ENCODE measurements around the gene SNORC.
"Not testable (repeated sequence)": the region's sequence is repeated elsewhere in the genome, so short reads cannot be mapped to it uniquely, and the experiment has no call there.

The SNORC gene

DNA sequence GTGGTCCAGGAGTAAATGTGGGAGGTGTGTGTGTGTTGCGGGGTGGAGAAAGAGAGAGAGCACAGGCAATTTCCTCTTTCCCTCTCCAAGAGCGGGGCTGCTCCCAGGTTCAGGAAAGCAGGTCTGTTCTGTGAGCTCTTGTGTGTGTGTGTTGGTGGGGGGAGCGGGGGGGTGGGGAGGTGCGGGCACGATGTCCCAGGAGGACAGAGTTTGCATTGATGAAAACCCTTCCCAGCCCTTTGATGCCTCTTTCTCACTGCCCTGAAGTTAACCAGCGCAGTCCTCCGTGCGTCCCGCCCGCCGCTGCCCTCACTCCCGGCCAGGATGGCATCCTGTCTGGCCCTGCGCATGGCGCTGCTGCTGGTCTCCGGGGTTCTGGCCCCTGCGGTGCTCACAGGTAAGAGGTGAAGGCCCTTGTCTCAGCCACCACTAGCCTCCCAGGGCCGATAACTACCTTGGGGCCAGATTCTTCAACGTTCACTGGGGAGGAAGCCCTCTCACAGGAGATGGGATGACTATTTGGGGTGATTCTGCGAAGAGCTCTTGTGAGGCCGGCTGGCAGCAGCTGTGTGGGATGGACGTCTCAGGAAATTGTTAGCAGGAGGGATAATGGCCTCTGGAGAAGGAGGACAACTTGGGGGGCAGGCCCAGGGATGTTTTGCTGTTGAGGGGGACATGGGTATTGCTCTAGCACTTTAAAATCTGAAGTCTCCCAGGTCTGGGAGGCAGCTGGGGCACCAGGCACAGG lies at the start of gene SNORC:
Gene SNORC, plus strand, starts transcription at position 247 of the 748 bp plus-strand sequence. Its CDS starts 78 bp downstream, at position 325.
- DNase-seq (ENCODE audit: low read depth, low spot score): no peak

DNA sequence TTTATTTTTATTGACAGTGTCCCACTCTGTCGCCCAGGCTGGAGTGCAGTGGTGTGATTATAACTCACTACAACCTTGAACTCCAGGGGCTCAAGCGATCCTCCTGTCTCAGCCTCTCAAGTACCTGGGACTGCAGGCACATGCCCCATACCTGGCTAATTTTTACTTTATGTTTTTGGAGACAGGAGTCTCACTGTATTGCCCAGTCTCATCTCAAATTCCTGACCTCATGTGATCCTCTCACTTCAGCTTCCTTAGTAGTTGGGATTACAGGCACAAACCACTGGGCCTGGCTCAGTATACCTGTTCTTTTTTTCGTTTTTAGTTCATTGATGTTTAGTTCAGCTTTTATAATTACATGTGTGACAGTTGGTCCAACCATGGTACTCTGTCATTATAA lies 40.1 kb upstream of the SNORC start:
- no peak for DNase-seq (ENCODE audit: low read depth, low spot score)

DNA sequence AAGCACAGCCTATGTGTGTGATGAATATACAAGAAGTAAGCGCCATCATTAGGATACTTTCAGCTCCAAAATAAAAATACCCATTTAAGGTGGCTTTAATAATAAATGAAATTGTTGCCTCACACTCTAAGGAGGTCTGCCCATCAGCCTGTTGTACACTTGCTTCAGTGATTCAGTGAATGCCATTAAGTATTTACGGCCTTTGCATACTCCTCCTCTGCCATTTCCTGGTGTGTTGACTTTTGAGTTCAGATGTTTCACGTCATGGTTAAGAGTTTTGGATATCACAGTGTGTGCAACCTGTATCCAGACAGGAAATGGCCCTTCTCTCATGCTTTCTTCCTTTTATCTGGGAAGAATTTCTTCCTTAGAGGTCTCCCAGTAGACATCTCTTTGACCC lies 38.6 kb upstream of the SNORC start:
- no peak for DNase-seq (ENCODE audit: low read depth, low spot score)

DNA sequence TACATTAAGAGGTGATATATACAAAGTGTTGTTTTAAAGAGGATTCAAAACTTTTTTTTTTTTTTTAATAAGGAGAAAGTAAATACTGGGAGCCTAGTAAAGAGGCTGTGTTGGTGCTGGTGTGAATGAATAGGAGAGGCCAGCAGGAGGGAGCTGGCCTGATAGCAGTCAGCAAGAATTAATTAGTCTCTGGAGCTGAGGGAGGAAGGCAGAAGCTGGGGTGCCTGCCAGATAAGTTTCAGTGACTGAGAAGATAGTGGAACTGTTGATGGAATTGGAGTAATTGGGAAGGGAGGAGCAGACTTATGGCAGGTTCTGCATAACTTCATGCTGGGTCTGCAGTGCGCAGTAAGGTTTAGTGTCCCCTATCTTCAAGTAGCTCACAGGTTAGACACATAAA lies 36.2 kb upstream of the SNORC start:
- no peak for DNase-seq (ENCODE audit: low read depth, low spot score)

DNA sequence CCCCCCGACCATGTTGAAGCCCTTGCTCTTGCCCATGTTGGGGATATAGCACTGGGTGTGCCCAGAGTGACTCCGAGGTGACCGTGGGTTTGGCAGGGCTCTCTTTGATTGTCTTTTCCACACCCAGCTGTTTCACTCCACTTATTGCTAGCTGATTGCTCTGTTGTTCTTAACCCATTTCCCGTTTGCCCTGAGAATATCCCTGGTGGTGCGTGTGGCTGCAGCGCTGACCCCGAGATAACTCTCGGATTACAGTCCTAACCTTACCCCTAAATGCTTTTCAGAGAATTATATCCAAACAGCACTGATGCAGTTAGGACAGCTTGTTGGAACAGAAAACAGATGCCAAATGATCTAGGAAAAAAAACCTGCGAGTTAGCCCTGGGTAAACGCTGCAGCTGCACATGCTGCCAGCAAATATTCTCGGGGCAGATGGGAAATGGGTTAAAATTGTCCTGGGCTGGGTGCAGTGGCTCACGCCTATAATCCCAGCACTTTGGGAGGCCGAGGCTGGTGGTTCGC lies 34.3 kb upstream of the SNORC start:
- DNase-seq (ENCODE audit: low read depth, low spot score): no peak

DNA sequence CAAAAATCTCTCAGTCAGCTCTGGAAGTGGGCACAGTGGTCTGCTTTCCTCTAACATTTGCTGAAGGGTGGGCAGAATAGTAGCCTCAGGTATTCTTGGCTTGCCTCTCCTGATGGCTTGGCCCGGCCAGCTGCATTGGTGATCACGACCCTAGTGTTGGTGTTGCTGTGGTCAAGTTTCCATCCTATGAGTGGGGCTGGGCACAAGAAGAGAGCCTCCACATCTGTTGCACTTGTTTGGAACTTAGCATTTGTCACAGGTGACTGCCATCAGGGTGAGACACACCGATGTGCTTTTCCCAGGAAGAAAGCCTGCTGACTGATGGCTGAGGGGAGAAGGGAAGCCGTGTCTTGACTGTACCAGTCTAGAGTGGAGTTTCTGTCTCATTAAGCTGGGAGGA lies 33.1 kb upstream of the SNORC start:
- DNase-seq (ENCODE audit: low read depth, low spot score): no peak

DNA sequence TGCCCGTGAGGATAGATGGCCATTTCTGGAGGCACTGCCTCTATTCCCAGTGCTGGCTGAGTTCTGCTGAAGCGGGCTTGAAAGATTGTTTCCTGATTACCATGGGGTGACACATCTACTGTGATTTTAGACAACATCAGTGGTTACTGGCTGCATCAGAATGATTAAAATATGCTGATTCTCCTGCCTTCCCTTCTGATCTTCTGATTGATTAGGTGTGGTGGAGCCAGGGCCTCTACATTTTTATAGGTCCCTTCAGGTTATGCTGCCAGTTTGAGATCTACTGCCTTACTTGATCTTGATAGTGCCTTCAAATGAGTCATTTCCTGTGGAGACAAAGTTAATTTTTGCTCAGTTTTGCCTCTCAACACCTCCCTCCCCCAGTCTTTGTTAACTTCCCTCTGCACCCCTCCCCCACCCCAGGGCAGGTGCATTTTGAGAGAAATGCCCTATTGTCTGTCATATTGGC lies 31.6 kb upstream of the SNORC start:
- peak; percentile 40 for DNase-seq (ENCODE audit: low read depth, low spot score)

DNA sequence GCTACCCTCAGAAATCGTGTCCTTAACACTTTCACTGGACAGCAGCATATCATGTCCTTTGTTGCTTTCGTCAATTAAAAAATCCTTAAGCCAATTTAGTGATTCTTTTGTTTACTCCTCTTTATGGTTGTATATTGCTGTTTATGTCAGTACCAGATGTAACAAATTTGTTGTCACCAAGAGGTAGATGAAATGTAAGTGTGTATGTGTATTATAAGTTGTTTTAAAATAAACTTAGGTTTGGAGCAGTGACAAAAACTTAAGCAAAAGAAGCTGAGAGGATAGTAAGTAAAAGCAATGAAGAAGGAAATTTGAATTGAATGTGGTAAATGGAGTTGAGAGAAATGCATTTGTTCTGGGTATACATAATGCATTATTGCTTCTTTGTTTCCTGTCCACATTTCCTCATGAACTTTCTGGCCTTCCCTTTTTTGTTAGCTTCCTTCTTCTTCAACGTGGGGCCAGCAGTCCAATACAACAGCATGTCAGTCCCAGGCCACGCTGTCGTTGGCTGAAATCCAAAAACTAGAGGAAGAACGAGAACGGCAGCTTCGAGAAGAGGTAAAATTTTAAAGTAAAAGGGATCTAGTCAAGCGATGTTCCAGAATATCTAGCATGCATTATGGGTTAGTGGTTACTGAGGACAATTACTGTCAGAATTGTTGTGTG lies 30.5 kb upstream of the SNORC start:
- no peak for DNase-seq (ENCODE audit: low read depth, low spot score)

DNA sequence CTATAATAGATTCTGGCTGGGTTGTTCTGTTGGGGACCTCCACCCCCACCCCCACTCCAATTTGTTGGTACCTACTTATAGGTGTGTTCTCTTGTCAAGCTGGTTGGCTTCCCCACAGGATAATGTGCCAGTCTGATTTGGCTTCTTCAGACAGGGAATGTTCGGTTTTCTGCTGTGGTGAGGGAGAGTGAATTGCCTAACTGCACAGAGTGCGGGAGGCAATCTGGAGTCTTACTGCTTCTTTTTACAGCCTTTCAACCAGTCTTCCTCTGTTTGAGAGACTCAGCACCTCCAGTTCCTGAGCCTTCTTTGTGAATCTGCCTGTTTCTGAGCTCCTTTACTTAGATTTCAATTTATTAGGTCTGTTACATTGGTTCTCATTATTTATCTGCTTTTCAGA lies 27.4 kb upstream of the SNORC start:
- no peak for DNase-seq (ENCODE audit: low read depth, low spot score)

DNA sequence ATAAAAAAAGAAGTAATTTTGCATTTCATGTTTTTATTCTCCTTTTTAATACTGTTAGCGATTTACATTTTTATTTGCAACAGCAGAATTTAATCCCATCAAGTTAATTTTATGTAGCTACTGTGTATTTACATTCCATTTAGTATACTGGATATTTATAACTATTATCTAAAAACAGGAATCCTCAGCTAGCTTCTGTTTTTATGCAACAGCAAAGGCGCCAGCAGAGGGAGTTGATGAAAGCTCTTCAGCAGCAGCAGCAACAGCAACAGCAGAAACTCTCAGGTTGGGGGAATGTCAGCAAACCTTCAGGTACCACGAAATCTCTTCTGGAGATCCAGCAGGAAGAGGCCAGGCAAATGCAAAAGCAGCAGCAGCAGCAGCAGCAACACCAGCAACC lies 26.2 kb upstream of the SNORC start:
- DNase-seq (ENCODE audit: low read depth, low spot score): no peak

DNA sequence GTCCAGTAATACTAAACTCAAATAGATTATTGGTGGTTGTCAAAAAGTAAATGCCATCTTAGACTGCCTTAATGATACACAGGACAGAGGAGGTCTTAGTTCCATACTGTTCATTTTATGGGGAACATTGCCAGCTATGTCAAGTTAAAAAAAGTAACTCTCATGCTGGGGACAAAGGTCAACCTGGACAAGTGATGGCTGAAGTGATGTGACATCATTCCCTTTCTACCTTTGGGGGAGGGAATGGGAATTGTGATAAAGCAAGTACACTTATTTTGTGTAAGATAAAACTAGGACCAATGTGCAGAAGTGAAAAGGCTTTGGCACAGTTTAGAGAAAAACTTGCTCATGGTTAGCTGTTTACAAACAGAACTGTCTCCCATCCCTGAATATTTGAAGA lies 24.0 kb upstream of the SNORC start:
- DNase-seq (ENCODE audit: low read depth, low spot score): no peak

DNA sequence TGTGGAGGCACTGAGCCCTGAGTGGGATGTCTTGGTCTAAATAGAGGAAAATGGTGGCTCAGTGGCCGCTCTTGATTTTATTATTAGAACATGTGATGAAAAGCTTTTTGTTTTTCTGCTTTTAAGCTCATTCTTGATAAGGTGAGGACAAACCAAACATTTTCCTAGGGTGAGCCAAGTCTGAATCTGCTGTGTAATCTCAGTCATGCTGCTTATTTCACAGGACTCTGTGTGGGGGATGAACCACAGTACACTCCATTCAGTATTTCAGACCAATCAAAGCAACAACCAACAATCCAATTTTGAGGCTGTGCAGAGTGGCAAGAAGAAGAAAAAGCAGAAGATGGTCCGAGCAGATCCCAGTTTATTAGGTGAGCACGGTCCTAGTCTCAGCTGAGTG lies 20.0 kb upstream of the SNORC start:
- DNase-seq (ENCODE audit: low read depth, low spot score): no peak

DNA sequence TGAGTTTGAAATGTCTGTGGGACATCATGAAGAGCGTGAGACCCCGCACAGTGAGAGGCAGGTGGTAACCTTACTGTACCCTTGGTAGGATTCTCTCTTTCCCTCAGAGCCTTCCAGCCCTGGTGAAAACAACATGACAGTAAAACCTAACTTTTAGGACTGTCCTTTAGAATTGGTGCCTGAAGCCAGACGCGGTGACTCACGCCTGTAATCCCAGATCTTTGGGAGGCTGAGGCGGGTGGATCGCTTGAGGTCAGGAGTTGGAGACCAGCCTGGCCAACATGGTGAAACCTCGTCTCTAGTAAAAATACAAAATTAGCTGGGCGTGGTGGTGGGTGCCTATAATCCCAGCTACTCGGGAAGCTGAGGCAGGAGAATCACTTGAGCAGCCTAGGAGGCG lies 18.0 kb upstream of the SNORC start:
- not testable (repeated sequence) for DNase-seq (ENCODE audit: low read depth, low spot score)

DNA sequence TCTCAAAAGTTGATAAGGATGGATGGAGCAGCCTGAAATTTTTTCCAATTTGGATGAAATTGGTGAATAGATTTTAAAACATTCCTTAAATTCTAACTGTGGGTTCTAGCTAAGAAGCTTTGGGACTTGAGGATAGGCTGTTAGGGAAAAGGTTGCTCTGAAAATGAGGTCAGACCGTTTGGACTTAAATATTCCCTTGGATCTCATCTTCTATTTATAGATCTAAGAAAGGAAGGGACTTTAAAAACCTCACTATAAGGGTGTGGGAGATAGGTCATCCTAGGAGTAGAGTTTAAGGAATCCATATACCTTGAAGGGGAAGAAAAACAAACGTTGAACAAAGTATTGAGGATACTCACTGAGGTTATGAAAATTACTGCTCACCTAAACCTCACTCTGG lies 17.4 kb upstream of the SNORC start:
- DNase-seq (ENCODE audit: low read depth, low spot score): no peak

DNA sequence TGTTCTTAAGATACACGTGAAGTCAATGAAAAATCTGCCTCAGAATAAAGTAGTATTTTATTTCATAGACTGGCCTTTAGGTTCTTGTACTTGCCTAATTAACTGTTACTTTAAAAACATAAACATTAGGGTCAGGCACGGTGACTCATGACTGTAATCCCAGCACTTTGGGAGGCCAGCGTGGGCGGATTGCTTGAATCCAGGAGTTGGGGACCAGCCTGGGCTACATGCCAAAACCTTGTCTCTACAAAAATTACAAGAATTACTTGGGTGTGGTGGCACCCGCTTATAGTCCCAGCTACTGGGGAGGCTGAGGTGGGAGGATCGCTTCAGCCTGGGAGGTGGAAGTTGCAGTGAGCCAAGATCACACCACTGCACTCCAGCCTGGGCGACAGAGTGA lies 16.0 kb upstream of the SNORC start:
- DNase-seq (ENCODE audit: low read depth, low spot score): no peak

DNA sequence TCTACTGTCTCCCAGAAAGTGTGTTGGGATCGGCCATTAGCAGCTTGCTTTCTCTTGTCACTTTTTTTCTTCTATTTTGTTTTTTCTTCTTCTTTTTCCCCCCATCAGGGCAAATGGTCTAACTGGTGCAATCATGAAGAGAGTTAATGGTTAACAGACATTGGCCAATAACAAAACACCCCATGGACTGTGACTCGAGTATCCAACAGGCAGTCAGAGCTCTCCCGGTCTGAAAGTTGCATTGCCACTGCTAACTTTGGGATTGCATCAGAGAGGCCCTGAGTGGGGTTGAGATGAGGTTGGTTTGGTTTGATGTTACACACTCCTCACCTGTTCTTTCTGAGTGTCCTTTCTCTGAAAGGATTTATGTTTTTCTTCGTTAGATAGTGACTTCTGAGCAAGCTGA lies 12.9 kb upstream of the SNORC start:
- DNase-seq (ENCODE audit: low read depth, low spot score): no peak

DNA sequence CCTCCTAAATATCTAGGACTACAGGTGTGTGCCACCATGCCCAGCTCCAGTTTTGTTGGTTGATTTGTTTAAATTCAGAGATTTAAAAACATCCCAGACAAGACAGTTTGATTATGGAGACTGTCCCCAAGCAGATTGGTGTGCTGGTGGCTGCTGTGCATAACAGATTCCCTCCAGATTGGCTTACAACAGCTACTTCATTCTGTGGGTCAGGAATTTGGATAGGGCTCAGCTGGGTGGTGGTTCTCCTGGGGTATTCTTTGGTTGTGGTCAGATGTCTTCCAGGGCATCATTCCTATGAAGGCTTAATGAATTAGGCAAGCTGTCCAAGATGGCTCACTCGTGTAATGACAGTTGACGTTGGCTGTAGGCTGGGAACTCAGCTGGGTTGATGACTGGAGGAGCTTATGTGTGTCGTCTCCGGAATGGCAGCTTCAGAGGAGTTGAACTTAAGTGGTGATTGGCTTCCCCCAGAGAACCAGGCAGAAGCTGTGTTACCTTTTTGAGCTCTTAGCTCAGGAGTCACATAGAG lies 10.6 kb upstream of the SNORC start:
- DNase-seq (ENCODE audit: low read depth, low spot score): no peak

DNA sequence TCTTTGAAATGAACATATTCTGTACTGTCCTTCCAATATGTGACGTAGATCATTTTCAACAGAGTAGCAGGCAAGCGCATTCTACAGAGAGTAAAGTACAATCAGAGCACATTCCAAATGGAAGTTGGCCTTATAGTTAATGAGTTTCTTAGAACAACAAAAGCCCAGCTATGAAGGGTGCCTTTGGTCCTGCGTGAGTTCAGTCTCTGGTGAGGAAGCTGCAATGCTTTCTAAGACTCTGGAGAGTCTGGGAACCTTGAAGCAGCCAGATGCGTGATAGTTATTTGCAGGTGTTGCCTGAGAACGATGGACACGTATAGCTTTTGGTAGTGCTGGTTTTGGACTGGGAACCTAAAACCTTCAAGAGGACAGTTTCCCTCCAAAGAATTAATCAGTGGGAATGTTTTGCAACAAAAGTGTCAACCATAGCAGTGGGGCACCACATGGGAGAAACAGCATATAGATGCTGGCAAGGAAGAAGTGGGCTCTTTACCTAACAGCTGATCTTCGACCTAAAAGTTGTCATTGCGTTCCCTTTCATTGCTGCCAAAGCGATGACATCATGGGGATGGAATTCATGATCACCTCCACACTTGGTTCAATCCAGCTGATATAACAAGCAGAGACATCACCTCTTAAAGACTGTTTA lies 9.3 kb upstream of the SNORC start:
- DNase-seq (ENCODE audit: low read depth, low spot score): no peak

DNA sequence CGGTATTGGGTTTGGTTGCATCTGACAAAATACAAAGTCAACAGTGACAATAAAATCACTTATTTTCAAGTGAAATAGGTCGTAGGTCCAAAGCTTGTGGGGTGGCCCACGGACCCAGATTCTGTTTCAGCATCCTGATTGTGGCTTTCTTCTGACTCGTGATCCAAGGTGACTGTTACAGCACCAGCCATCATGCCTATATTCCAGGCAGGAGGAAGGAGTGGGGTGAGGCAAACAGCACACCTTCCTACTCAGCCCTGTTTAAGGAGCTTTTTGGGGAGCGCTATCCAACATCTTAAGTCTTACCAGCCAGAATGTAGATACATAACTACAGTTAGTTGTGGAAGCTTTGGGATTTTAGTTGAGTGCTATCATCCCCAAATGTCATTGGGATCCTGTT lies 8.7 kb upstream of the SNORC start:
- no peak for DNase-seq (ENCODE audit: low read depth, low spot score)

DNA sequence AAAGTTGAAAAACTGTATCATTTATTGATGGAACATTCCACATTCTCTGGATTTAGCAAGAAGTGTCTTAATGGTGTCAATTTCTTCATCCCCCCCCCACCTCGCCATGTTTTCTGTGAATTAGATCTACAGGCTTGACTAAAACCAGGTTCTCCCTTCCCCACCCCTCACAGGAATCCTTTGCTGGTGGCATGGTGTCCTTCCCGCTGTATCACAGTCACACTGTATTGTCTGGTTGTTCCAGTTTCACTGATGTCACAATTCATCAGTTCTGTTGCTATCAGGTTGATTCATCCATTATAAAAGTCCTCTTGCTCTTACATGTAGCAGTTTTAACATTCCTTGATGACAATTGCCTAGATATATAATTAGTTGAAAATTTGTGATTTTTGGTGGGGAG lies 6.1 kb upstream of the SNORC start:
- DNase-seq (ENCODE audit: low read depth, low spot score): no peak

DNA sequence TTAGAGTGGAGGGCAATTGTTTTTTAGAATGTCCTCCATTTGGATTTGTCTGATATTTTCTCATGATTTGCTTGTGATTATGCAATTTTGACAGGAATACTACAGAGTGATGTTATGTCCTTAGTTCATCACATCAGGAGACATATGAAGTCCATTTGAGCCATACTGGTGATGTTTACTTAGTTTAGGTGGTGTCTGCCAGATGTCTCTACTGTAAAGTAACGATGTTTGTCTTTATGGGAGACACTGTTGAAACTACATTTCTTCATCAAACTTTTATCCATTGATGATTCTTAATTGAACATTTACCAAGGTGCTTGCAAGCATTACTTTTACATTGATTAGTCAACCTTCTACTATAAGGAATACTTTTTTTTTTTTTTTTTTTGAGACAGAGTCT lies 4.9 kb upstream of the SNORC start:
- DNase-seq (ENCODE audit: low read depth, low spot score): no peak

DNA sequence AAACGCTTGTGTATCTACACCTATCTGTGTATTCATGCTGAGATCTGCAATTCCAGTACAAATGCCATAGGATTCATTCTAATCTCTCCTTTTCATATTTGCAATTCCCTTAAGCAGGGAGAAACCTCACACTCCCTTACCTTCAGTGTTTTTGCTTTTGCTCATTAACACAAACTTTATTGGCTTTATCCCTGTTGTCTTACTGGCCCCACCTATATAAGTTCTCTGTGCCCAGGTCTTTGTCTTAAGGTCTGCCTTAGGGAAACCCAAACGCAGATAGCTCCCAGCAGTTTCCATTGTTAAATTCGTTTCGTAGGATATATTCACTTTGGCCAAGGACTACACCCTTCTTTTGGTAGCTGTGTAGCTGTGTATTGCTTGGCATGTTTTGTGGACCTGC lies 4.0 kb upstream of the SNORC start:
- no peak for DNase-seq (ENCODE audit: low read depth, low spot score)

All from activated CD4-positive, CD25-positive, alpha-beta regulatory T cell treated with anti-CD3 and anti-CD28 coated beads, Interleukin-2, amount 50 U/mL, for 16 hours (primary cell).